UCSD-AML1 (cell line): ENCODE data around the gene TTYH1.

Source experiments
- DNase-seq: peaks from one replicate; lab custom pipeline; 2025; ENCODE audit not compliant: unreplicated experiment; lab: John Stamatoyannopoulos, UW

The TTYH1 gene

DNA sequence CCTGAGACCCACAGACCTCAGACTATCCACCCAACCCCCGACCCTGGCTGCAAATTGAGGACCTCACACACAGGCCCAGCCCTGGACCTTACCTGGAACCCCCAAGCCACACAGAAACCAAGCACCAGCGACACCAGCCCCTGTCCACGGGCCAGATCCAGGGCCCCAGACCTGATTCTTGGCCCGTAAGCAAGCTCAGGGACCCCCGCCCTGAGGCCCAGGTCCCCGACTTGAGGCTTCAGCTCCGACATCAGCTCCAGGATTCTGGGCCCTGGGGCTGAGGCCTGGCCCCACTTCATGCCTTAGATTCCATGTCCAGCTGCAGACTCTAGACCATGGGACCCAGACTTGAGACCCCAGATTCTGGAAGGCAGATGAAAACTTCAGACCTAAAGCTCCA, 6.3 kb downstream of the TTYH1 start:
- no peak for DNase-seq

DNA sequence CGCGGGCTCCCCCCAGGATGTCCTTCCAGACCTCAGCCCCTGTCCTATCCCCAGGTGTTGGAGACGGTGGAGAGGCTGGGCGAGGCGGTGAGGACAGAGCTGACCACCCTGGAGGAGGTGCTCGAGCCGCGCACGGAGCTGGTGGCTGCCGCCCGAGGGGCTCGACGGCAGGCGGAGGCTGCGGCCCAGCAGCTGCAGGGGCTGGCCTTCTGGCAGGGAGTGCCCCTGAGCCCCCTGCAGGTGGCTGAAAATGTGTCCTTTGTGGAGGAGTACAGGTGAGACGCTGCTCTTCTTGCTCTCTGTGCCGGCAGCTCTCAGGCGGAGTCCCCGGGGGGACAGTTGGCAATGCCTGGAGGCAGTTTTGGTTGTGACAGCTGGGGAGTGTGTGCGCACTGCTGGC, 6.9 kb downstream of the TTYH1 start:
- no peak for DNase-seq

DNA sequence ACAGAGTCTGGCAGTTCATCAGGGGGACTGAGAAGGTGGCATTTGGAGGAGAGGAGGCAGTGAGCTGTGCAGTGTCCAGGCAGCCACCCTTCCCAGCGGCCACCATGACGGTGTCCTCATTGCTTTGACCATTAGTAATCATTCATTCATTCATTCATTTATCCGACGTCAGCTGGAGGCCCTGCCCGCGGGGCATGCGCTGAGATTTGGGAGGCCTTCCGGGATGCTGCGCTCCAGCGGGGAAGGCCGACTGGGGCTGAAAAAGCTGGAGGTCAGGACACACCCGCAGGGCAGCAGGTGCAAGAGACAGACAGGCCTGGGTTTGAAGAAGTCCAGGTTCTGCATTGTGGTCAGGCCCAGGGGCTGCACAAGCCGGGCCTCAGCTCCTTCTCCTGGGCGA, 8.9 kb downstream of the TTYH1 start:
- DNase-seq, result no peak

DNA sequence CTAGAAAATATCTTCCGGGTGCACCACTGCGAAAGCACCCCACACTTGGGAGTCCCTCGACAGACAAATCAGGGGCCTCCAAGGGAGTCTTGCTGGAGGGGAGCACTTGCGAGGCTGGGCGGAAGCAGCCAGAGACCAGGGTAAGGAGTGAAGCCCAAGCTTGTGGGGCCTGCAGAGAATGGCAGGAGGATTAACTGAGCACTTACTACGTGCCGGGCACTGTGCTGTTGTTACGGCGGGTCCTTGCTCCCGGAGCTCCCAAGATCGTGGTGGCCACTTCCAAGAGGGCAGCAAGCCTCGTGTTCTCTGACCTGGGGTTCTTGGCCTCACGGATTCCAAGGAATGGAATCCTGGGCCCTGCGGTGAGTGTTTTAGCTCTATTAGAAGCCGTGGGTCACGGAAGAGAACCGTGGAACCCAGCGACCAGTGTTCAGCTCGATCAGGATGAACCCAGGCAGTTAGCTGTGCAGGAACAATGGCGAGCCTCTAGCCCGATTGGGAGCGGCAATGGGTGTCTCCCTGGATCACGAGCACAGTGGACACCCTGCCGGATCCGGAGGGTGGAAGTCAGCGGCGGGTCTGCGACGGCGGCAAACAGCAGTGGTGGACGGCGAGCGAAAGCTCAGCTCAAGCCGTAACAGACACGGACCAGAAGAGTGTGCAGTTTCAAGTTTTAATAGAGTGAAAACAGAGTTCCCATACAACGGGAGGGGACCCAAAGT, 9.6 kb downstream of the TTYH1 start:
- no peak for DNase-seq

DNA sequence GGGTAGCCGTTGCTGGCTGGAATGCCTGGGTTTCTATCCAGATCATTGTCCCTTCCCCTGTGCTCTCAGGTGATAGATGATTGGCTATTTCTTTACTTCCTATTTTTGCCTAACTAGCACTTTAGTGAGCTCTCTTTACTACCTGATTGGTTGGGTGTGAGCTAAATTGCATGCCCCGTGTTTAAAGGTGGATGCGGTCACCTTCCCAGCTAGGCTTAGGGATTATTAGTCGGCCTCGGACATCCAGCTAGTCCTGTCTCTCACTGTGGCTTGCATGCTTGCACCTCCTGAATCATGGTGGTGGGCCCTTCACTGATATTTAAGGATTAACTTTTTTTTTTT, 10.1 kb downstream of the TTYH1 start:
- no peak for DNase-seq

DNA sequence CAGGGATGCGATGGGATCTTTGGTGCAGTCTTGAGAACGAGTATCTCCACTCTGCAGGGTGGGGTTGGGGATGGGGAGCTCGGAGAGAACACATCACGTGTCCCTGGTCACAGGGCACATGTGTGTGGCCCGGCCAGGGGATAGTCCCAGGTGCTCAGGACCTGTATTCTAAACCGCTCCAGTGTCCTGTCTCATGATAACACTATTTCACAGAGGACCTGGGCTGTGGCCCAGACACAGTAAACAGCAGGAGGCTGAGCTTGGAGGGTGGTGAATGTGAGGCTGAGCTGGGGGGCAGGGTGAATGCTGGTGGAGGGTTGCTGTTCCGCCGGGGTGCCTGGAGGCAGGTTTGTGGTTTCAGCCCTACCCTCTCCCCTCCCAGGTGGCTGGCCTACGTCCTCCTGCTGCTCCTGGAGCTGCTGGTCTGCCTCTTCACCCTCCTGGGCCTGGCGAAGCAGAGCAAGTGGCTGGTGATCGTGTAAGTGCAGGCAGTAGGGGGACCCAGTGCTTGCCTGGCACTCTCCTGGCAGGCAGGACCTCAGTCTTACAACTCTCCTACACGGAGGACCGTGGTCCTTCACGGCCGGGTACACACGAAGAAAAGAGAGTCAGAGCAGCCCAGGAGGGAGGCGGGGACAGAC, 11.1 kb downstream of the TTYH1 start:
- DNase-seq, result no peak

DNA sequence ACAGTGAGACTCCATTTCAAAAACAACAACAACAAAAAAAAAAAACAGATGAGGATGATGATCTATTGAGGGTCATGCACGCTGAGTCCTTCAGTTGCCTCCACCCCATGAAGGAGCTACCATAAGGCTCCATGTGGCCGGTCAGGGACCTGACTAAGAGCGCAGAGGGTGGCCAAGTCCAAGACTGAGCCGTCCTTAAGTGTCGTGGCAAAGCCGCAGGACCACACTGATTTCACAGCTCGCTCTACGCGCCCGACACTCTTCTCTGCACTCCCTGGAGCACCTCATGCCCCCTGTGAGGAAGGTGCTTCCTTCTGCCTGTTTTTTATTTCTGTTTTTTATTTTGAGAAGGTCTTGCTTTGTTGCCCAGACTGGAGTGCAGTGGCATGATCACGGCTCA, 12.3 kb downstream of the TTYH1 start:
- DNase-seq, result no peak

DNA sequence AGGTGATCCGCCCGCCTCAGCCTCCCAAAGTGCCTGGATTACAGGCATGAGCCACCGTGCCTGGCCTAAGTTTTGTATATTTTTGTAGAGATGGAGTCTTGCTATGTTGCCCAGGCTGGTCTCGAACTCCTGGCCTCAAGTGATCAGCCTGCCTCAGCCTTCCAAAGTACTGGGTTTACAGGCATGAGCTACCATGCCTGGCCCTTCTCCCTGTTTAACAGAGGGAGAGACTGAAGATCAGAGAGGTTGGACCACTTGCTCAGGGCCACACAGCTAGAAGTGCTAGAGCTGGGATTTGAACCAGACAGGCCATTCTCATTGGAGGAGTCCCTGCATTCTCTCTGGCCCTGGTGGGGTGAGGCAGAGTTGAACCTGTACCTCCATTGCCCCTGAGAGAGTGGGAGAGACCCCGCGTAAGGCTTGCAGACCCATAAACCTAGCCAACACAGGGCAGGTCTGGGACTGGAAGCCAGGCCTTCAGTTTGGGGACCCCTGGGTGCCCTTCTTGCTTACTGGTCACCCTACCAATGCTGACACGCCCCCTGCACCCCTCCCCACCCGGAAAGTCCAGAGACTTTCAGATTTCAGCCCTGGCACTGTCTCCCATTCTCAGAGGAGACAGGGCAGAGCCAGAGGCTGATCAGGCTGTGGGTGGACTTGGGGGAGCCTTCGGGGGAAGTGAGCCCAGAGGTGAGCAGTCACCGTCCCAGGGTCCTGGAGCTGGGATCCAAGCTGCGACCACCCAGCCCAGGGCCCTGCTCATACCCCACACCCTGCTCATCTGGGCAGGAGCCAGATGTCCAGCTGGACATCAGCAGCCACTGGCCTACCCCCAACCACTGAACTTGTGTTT, 13.3 kb downstream of the TTYH1 start:
- DNase-seq, result no peak

DNA sequence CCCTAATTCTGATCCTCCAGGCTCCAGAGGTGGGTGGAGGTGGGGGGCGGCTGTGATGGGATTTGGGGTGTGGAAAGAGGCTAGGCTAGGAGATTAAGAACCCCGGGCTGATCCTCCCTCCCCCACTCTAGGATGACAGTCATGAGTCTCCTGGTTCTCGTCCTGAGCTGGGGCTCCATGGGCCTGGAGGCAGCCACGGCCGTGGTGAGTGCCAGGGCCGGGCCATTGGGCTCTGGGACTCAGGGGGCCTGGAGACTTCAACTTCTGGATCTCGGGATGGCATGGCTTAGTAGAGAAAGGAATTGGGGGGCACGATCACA, 13.9 kb downstream of the TTYH1 start:
- DNase-seq, result no peak

DNA sequence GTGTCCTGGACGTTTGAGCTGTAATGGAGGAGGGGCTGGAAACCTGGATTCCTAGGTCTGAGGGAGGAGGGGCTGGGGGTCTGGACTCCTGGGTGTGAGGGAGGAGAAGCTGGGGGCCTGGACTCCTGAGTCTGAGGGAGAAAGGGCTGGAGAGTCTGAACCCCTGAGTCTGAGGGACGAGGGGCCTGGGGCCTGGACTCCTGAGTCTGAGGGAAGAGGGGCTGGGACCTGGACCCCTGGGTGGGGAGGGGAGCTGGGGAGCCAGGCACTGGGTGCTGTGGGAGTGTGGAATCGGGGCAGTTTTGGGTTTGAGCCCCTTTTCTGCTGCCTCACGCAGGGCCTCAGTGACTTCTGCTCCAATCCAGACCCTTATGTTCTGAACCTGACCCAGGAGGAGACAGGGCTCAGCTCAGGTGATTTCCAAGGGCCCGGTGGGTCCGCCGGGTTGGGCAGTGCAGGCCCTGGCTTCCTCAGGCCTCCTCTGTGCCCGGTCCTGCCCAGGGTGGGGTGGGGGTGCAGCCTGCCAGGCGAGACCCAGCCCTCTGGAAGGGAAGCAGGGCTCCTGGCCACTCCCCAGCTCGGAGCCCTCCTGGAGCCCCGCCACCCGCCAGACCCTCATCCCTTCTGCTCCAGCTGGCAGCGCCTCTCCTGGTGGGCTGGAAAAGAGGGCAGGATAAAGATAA, 14.4 kb downstream of the TTYH1 start:
- DNase-seq, result no peak

DNA sequence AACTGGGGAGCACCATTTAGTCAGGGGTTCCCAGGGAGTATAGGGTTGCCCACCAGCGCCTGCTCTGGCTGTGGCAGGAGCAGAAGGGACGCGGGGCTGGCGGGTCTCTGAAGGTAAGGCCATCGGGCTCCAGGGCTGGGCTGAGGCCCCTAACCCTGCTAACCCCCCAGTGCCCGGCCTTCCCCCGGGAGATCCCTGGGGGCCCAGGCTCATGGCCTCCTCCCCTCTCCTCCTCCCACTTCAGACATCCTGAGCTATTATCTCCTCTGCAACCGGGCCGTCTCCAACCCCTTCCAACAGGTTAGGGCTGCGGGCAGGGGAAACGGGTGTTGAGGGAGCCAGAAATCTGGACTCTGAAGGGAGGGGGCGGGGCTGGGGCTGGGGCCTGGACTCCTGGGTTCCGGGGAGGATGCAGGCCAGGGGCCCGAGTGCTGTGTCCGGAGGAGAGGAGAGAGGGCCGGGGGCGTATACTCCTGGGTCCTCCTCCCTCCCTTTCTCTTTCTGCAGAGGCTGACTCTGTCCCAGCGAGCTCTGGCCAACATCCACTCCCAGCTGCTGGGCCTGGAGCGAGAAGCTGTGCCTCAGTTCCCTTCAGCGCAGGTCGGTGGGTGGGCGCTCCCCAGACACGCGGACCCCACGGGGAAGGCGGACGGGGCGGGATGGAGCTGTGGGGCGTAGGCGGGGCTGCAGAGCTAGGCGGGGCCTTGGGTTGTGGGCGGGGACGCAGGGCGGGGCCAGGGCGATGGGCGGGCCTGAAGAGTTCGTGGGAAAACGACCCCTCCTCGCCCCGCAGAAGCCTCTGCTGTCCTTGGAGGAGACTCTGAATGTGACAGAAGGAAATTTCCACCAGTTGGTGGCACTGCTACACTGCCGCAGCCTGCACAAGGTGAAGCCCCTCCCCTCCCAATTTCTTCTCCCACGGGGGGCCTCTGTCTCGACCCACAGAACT, 15.3 kb downstream of the TTYH1 start:
- DNase-seq, result peak; percentile 53

DNA sequence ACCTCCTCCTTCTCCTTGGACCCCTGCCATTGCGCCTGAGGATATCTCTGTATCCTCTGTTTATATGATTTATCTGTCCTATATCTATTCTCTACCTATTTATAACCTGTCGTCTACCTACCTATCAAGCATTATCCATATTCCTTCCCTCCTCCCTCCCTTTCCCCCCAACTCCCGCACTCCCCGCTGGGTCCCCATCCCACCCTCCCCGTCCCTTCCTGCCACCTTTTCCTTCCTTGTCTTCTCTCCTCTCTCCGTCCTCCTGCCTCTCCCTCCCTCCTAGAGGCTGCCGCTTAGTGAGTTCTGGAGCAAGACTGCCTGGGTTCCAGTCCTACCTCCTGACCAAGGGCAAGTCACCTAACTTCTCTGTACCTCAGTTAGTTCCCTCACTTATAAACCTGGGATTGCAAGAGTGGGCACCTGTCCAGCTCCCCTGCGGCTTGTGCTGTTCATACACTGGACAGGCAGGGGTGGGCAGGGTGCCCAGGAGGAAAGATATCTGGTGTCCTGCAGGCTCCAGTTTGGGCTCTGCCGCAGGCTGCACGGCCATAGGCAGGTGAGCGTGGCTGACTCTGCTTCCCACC, 16.1 kb downstream of the TTYH1 start:
- no peak for DNase-seq

DNA sequence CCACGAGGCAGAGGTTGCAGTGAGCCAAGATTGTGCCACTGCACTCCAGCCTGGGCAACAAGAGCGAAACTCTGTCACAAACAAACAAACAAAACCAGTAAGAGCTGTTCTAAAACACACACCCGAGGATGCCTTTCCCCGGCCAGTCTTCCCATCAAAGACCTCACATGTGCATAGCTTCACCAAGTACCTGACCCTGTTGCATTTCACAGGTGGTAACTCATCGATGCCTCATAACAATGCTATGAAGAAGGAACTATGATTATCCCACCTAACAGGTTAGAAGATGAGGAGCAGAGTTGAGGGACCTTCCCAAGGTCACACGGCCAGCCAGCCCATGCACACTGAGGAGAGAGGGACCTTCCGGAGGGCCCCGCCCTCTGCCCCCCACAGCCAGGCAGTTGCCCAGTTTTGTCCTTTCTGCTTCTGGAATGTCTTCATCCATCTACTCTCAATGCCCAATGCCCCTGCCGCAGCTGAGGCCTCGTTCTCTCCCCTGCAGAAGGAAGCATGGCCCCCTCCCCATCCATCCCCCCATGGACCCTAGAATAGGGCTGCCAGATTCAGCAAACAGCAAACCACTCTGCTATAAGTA, 17.0 kb downstream of the TTYH1 start:
- no peak for DNase-seq

DNA sequence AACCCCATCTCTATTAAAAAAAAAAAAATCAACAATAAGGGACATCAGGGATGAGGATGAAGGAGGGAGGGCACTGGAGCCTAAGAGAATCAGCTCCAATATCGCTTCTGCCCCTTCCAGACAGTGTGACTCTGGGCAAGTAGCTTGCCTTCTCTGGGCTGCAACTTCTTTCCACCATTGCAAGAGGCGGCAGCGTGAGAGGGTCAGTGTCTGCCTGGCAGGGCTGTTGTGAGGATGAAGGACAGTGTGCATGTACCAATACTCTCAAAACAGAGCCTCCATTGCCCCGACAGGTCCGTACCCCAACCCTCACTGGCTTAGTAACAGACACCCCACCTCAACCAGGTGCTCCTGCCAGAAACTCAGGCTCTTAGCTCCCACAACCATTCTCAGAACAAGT, 18.4 kb downstream of the TTYH1 start:
- no peak for DNase-seq

DNA sequence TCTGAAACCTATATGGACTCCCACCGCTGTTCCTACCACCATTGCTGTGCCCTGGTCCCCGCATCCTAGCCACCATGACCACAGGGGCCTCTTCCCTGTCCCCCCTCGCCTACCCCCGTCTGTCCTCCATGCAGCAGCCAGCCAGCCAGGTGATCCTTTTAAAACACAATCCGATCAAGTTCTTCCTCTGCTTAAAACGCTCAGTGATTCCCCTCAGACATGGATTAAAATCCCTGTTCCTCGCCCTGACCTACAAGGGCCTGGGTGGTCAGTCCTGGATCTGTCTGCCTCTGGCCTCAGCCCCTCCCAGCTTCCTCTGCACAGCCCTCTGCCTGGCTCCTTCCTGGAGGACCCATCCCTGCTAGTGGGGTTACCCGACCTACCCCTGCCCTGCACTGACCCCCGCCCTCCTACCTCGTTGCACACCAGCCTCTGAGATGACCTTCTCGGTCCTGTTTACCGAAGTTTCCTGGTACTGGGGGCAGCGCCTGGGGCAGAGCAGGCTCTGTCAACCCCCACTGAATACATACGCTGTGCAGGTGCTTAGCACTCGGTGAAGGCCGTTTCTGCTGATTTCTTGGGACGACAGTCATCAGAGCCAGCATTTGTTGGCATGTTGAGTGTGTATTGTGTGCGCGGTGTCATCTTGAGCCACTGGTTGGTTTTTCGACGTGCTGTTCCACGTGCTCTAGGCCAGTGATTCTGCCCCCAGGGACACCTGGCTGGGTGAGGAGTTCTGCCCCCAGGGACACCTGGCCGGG, 19.0 kb downstream of the TTYH1 start:
- DNase-seq, result no peak

DNA sequence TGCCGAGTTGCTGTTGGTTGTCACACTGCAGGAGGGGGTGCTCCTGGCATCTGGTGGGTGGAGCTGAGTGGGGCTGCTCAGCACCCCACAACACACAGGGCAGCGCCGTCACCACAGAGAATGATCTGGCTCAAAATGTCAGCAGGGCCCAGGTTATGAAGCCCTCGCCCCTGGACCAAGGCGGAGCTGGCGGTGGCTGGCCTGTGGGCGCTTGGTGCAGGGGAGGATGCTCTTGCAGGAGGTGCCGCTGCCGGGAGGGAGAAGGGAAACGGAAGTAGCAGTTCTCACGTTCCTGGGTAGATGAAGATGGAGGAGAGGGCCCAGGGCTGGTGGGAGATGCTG, 19.6 kb downstream of the TTYH1 start:
- DNase-seq, result no peak

DNA sequence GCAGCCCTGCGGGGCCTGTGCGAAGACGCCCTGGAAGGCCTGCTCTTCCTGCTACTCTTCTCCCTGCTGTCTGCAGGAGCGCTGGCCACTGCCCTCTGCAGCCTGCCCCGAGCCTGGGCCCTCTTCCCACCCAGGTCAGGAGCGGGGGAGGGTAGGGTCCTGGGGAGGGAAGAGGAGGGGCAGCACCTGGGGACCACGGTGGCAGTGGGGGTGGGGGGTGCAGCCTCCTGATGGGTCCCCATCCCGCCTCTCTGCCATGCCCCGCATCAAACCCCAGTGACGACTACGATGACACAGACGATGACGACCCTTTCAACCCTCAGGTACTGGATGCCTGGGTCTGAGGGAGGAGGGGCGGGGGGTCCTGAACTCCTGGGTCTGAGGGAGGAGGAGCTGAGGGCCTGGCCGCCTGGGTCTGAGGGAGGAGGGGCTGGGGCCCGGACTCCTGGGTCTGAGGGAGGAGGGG, 20.3 kb downstream of the TTYH1 start:
- DNase-seq, result no peak

DNA sequence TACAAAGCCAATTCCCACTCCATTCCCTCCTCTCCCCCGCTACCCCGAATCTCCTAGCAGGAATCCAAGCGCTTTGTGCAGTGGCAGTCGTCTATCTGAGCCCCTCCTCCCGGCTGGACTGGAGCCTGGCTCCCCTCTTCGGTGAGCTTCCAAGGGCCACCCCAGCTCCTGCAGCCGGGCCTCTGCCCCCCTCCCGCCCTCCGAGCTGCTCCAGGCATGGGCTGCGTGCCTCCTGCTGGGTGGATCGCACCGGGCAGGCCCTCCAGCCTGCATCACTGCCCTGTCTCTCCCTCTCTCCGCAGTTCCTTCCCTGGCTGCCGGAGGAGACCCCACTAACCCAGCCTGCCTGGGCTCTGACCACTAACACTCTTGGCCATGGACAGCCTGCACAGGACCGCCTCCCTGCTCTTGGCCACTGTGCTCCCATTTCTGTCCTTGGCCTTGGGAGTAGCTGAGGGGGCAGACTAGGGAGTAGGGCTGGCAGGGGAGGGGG, 20.8 kb downstream of the TTYH1 start:
- DNase-seq, result no peak

DNA sequence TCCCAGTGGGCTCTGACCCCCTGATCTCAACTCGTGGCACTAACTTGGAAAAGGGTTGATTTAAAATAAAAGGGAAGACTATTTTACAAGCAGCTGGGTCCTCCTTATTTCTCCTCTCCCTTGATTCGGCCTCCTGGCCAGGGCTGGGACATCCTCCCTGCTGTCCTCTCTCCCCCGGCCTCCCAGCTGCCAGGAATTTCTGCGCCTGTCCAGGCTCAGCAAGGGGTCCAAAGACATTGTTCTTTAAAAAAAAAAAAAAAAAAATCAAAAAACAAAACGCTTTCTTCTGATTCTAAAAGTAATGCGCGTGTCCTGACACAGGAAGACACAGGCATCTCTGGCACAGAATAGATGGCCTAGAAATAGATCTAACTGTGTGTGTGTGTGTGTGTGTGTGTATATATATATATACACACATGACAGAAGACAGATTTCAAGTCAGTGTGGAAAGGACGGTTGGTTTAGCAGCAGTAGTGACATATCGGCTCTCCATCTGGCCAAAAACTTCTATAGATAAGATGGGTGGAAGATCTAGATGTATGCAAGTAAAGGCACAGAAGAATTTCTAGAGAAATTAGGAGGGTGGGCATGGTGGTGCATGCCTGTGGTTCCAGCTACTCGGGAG, 21.5 kb downstream of the TTYH1 start:
- no peak for DNase-seq
